ENCODE data around the gene SEMA5B.

DNA sequence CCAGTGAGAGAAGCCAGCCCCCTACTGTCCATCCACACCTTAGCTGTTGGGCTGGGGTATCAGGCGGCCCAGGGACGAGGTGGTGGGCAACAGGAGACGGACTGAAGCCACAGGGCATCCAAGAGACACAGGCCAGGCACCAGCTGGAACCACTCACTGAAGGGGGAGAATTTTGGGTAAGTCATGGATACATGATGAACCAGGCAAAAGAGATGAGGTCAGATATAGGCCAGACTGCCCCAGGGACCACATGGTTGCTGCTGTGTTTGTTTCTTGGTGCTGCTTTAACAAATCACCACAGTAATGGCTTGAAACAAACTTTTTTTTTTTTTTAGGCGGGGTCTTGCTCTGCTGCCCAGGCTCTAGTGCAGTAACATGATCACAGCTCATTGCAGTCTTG, 66.4 kb downstream of the SEMA5B start:
- TF ChIP-seq EGR1 (conservative IDR thresholded peaks at IDR 0.05) (no peak), ZNF311 (CRISPR knock-in tag; IDR thresholded peaks at IDR 0.05) (no peak)
- TF ChIP-seq, protein P1, sequence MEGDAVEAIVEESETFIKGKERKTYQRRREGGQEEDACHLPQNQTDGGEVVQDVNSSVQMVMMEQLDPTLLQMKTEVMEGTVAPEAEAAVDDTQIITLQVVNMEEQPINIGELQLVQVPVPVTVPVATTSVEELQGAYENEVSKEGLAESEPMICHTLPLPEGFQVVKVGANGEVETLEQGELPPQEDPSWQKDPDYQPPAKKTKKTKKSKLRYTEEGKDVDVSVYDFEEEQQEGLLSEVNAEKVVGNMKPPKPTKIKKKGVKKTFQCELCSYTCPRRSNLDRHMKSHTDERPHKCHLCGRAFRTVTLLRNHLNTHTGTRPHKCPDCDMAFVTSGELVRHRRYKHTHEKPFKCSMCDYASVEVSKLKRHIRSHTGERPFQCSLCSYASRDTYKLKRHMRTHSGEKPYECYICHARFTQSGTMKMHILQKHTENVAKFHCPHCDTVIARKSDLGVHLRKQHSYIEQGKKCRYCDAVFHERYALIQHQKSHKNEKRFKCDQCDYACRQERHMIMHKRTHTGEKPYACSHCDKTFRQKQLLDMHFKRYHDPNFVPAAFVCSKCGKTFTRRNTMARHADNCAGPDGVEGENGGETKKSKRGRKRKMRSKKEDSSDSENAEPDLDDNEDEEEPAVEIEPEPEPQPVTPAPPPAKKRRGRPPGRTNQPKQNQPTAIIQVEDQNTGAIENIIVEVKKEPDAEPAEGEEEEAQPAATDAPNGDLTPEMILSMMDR (IDR thresholded peaks at IDR 0.05 in 2 of 3, conservative IDR thresholded peaks at IDR 0.05 in 1 of 3; ENCODE audit: insufficient read depth in 2 of 3, low read depth in 1 of 3, low read length in 3 of 3), result no peak
- TF ChIP-seq, protein P2, sequence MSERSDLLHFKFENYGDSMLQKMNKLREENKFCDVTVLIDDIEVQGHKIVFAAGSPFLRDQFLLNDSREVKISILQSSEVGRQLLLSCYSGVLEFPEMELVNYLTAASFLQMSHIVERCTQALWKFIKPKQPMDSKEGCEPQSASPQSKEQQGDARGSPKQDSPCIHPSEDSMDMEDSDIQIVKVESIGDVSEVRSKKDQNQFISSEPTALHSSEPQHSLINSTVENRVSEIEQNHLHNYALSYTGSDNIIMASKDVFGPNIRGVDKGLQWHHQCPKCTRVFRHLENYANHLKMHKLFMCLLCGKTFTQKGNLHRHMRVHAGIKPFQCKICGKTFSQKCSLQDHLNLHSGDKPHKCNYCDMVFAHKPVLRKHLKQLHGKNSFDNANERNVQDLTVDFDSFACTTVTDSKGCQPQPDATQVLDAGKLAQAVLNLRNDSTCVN (CRISPR knock-in tag; IDR thresholded peaks at IDR 0.05), result no peak

Data from K562 (cell line).